Esophagus squamous epithelium (tissue), 4 donors: ENCODE data around the gene TAB3.

ENCODE experiments used
- CTCF ChIP-seq, 6 experiments: fragments of 450-650 bp in 4 of 6; fragments of 200-600 bp in 2 of 6; sonication (generic) in 2 of 6; IDR thresholded peaks; one replicate each; pipeline ENCODE4 v1.5.1; 2016 to 2019; ENCODE audit warnings: antibody characterized with exemption in 6 of 6, mild to moderate bottlenecking in 4 of 6, moderate library complexity in 4 of 6
- POLR2A ChIP-seq, 4 donors: fragments of 450-650 bp; IDR thresholded peaks; one replicate each; pipeline ENCODE4 v1.6.1; 2017; ENCODE audit warnings: antibody characterized with exemption in 4 of 4, mild to moderate bottlenecking in 4 of 4, moderate library complexity in 3 of 4

DNA sequence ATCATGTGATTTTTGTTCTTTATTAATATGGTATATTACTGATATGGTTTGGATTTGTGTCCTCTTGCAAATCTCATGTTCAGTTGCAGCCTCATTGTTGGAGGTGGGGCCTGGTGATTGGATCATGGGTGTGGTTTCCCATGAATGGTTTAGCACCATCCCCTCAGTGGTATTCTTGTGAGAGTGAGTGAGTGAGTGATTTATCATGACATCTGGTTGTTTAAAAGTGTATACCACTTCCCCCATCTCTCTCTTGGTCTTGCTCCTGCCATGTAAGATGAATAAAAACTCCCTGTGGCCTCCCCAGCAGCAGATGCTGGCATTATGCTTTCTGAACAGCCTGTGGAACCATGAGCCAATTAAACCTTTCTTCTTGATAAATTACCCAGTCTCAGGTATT lies 111.5 kb downstream of the TAB3 start:
- no peak for TF ChIP-seq CTCF (IDR thresholded peaks at IDR 0.05)
- TF ChIP-seq POLR2A (IDR thresholded peaks at IDR 0.05), result no peak
